Embryonic facial prominence (tissue), 1 donor: ENCODE measurements around the gene RERG.
"Not testable (repeated sequence)": the region's sequence is repeated elsewhere in the genome, so short reads cannot be mapped to it uniquely, and the experiment has no call there.

Experiments
- DNase-seq: peaks from one replicate; pipeline ENCODE4 v3.0.0-alpha.2; 2016; ENCODE audit errors: extremely low spot score

The RERG gene, protein sequence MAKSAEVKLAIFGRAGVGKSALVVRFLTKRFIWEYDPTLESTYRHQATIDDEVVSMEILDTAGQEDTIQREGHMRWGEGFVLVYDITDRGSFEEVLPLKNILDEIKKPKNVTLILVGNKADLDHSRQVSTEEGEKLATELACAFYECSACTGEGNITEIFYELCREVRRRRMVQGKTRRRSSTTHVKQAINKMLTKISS

DNA sequence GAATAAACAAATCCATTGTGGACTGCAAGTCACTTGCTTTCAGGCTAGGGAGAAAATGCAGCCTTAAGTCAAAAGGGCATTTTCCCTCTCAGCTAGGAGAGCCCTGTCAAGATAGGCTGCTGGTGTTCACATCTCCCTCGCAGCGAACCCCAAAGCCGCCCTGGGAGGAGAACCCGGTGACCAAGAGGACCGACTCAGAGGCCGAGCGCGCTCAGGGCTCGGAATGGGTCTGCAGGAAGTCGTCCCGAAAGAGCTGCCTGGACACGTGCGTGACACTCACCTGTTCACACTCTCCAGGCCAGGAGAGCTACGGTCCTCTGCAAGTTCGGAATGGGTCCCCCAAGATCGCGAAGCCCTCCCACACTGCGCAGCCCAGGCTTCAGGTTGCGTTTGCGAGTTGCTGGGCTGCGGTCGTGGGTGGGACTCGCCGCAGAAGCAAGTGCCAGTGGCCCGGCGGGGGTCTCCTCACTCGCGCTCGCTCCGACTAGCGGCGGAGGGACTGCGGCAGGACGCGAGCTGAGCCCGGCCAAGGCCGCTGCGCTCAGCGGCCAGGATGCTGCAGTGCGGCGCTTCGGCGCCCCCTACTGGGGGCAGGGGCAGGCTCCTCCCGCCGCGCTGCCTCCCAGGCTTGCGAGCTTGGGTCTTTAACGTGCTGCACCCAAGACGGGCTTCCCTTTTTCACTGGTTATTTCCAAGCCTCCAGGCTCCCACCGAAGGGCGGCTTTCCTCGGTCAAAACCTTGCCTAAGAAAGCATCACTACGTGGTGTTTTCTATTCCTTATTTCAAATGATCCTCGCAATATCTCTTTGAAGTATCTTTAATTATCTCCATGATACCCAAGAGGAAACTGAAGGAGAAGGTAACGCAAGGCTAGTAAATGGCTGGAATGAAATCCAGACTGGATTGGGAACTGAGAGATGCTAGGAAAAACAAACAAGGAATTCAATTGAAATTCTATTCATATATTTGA lies at the start of gene RERG:
TSS of gene RERG (minus strand) at position 503 of the 971 bp plus-strand sequence. CDS start 3,928 bp downstream, outside the sequence.
- peak; percentile 48 for DNase-seq

DNA sequence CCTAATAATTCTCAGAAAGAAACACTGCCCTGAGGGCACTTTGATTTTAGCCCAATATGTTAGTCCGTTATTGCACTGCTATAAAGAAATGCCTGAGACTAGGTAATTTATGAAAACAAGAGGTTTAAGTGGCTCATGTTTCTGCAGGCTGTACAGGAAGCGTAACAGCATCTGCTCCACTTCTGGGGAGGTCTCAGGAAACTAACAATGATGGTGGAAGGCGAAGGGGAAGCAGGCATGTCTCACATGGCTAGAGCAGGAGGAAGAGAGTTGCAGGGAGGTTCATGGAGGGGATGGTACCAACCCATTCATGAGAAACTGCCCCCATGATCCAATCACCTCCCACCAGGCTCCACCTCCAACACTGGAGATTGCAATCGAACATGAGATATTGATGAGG lies 49.4 kb upstream of the RERG start:
- no peak for DNase-seq

DNA sequence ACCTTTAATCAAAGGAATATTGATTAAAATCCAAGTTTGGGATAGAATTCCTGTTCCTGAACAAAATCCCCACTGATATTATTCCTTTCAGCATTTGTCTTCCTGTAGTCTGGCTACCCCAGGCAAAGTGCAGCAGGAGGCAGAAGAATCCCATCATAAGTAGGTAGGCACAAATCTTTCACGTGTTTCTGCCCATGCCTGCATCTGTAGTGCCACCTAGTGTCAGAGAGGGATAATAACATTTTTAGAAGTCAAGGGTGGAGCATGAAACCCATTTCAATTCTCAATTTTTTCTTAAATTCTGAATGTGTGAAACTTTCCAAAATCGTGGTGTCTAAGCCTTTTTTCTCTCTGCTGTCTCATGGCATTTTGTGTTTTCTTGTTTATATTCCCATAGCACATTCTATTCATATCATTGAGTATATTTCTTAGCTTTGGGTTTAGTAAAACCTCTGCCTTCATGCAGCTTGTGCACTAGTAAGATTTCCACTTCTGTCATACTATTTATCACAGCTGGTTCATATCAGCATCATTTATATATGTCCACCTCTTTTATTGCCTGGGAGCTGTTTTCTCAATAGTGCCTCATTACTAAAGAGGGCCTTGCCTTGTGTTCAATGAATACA lies 47.8 kb upstream of the RERG start:
- peak; percentile 76 for DNase-seq

DNA sequence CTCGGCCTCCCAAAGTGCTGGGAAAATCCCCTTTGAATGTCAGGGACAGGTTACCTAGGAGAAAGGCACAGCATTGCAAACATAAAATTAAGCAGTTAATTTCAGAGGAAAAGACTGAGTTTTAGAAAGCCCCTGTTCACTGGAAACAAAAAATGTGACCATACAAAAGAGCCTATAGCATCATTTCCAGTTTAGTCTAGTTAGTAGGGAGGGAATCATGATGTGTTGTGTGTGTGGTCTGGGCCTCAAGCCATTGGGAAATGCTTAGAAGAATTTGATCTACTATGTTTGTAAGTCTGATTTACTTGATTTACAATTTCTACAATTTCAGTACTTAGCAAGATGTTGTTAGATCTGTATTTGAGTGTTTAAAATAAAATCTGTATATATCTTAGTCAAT lies 47.1 kb upstream of the RERG start:
- no peak for DNase-seq

DNA sequence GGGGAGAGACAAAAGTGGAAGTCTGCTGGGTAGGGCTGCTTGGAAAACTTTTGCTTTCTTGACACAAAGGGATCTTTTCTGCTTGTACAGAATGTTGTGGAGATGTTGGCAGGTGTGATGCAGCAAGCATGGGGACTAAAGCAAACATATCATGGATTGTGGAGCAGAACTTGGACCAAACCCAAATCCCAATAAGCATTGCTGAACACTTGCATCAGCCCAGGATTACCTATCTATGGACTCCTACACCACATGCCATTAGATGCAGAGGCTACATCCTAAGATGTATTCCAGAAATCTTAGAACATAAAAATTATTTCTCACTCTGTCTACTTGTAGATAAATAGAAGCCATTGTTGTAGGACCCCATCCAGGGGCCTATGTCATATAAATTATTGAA lies 44.7 kb upstream of the RERG start:
- no peak for DNase-seq

DNA sequence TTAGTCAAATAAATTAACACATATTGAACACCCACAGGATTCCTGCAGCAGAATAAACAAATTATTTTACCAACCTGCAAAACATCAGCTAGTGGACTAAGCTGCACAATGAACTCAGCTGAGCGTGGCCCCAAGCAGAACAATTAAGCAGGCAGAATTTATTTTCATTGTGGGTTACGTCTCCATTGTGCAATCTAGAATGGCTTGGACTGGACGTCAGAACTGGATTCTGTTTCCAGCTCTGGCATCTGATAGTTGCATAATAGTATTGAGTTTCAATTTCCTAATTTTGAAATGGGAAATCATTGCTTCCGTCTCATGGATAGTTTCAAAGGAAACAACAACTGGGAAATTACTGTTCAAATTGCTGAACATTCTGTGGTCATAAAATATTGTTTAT lies 35.5 kb upstream of the RERG start:
- DNase-seq: no peak

DNA sequence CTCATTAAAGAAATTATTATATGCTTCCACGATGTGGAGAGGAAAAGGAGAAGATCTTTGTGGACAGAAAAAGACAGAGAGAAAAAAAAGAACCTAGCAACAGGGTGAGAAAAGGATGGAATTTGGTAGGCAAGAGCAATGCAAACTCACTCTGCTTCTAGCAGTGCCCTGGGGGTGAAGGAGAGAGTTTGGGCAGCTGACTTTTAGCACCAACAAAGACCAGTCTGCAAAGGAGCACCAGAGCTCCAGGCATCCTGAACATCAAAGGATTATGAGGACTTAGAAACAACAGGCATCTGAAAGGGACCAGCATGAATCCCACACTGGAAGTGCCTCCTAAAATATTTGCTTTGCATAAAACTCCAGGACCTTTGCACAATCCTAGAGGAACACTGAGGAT lies 32.8 kb upstream of the RERG start:
- no peak for DNase-seq

DNA sequence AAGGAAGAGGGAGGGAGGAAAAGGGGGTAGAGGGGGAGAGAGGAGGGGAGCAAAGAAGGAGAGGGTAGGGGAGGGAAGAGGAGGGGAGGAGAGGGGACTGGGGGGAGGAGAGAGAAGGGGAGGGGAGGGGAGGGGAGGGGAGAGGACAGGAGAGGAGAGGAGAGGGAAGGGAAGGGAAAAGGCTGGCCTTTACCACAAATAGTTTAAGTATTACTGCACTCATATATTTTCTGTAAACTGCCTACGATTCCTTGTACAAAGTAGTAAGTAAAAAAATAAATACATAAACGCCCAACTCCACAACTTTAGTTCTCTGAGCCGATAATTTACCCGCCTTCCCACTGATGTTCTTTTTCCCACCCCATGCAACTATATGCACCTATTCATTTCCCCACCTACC lies 23.7 kb upstream of the RERG start:
- no peak for DNase-seq

DNA sequence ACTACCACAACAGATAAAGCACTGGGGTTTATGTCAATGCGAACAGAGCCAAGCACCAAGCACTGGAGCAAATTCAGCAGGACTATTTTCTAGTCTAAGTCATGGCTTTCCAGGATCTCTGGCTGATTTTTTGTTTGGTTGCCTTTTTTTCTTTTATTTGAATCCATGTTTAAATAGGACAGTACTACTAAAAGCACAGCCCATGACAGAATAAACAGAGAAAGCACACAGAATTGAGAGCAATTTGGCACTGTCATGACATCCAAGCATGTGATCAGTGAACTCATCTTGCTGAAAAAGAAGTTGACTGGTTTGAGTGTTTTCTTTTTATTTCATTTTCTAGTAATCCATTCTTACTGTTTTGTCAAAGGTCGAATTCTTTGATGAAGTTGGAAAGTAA lies 23.1 kb upstream of the RERG start:
- no peak for DNase-seq

DNA sequence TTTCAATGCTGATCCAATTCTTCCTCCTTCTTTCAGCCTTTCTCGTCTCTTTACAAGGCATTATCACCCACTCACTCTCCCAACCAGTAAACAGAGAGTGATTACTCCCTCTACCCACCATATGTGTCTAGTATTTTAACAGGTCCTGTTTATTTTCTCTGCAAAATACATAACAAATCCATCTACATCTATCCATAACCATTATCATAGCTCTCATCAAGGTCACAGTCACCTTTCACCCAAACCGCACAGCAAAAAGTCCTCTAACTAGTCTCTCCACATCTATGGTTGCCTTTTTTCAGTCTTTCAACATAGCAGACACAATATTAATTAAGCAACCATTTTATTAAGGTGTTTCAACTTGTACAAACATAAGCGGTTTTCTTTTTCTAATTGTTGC lies 21.9 kb upstream of the RERG start:
- DNase-seq: no peak

DNA sequence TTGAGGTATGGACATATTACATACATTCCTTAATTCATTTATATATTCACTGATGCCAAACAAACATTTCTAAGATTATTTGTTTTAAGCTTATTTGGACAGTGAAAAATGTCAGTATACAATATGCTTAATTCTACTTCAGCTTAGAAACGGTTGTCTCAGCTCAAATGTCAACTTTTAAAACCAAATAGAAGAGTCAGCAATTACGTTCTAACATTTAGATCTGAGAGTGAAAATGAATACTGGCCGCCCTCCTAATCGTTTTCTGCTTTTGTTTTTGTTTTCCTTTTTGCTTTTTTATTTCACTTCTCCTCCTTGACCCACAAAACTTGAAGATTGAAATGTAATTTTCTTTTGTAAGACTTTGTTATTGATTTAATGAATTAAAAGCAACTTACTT lies 19.7 kb upstream of the RERG start:
- no peak for DNase-seq

DNA sequence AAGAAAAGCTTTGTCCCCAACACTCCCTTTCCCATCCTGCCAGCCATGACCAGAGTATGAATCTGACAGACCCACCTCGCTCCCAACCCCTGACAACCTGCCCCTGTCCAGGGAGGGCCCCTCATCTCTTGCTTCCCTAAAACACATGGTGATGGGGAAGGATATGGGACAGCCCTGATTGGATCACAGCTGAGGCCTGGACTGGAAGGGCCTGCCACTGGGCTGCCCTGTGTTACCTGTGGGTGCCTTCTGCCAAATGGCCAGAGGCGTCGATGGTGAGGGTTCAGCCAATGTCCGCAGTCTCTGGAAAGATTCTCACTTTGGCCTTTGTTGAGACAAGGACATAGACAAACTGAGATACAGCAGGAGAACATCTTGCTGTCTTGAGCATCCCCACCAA lies 13.3 kb upstream of the RERG start:
- DNase-seq: no peak

DNA sequence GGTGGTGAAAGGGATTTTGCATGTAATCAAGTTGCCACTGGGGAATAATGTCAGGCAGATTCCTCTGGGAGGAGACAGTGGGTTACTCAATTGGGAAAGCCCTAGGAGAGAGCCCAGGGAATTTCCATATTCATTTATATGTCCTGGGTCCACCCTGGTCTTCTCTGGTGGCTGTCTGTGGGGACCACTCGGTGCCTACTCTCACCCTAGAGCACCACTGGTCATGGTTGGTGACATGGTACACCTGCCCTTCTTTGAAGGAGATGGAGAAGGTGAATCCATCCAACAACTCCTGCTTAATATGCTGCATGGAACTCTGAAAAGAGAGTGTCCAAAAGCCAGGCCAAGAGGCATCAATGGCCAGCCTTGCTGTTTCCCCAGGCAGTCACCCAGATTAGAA lies 12.8 kb upstream of the RERG start:
- no peak for DNase-seq

DNA sequence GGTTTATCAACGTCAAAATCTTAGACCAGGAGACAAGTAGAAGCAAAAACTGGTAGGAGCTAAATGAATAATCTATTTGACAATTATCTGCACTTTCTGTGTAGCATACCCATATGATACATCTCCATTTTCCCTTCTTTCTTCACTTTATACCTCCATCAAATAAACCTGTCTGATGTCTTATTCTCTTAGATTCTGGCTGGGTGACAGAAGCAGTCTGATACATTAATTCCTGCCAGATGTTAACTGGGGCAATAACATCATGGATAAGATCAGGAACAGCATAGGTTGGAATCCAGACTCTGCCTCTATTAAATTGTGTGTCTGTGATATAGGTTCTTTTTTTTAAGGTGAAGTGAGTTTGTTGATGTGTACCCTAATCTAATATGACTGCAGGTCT lies 11.7 kb upstream of the RERG start:
- DNase-seq: no peak

DNA sequence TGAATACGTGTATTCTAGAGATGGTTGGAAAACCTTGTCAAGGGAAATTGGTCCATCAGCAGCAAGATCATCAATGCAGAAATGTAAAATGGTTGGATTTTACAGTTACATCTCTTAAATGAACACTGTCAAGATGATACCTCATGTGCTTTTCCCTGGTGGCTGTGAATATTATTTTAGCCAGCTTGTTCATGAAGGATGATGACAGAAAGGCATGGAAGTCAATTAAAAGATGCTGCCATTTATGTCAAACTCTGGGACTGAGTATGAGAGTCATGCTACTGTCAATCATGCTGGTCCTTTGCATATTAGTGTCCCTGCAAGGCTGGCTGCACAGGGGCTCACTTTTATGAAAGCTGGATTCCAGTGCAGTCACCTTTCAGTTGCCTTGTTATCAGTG lies 10.3 kb upstream of the RERG start:
- no peak for DNase-seq

DNA sequence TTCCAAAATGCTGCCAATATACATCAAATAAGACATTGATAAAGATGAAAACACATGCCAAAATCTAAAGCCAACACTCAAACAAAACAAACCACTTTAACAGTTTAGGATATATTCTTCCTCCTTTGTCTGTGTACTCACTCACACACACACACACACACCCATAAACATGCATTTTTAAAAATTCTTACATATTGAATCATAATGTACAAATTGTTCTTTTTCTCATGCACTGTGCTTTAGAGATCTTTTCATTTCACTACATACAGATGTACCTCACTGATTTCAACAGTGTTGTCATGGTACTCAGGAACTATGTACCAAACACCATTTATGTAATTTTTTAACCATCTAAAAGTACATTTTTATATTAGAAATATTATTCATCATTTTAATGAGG lies 9.5 kb upstream of the RERG start:
- DNase-seq: no peak

DNA sequence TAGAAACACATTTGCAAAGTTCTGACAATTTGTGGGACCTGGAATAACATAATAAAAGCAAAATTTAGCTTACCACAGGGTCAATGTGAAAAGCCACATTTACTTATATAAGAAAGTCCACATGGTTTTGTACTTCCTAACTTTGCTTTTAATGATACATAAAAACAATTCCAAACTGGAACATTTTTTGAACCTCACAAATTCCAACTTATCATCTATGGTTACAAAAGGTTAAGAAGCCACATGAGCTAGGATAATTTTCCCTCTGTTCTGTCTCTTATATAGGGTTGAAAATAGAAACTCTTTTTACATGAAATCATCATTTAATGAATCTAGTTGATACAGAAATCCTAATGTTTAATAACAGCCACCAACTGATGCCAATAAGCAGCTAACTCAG lies 8.9 kb upstream of the RERG start:
- DNase-seq: no peak

DNA sequence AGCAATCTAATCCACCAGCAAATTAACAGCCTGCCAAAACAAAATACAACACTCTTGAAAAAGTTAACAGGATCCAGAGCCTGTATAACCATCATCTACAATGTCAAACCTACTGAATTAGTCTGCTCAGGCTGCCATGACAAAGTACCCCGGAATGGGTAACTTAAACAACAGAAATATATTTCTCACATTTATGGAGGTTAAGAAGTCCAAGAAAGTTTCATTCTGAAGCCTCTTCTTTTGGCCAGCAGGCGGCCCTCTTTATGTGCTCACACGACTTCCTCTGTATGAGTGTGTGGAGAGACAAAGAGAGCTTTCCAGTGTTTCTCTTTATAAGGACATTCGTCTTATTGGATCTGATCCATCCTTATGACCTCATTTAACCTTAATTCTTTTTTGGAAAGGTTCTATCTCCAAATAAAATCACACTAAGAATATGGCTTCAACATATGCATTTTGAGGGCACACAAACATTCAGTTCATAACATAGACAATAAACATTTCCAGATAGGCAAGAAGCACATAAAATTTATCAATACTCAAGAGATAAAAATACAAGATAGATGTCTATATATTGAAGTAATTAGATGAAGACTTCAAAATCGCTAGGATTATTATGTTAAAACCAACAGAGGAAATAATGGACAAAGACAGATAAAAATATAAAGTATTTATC lies 5.9 kb upstream of the RERG start:
- DNase-seq: no peak

DNA sequence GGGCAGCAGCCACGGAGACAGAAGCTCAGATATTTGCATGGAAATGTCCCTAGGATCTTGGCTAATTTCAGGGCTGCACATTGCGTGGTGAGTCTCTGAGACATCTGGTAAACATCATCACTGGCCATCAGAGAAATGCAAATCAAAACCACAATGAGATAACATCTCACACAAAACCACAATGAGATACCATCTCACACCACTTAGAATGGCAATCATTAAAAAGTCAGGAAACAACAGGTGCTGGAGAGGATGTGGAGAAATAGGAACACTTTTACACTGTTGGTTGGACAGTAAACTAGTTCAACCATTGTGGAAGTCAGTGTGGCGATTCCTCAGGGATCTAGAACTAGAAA lies 4.6 kb upstream of the RERG start:
- not testable (repeated sequence) for DNase-seq

DNA sequence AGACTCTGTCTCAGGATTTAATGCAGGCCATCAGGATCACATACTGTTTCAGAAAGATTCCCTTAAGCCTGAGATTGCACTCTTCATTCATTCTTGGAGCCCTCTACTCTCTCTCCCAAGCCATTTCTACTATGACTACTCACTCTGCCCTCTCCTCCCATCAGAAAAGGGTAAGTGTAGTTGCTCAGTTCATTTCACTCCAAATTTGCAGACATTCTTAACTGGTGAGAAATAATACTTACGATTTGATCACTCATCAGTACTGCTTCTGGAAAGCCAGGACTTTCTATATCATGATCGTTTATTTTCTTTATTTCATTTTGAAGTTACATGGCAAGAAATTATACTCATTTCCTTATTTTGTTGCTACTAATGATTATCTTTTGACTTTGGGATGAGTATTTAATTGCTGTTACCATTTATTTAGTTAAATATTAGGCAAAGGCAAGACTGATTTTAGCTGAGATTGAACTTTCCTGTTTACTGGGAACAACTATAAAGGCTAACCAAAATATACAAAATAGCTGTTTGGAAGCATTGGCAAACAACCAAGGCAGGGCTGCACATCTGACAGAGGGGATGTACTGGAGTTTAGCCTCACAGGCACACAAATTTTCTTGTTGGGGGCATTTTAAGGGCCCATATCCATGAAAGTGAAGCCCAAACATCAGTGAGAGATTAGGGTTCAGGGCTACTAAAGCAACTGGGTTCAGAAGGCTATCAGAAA lies 4.1 kb upstream of the RERG start:
- no peak for DNase-seq

DNA sequence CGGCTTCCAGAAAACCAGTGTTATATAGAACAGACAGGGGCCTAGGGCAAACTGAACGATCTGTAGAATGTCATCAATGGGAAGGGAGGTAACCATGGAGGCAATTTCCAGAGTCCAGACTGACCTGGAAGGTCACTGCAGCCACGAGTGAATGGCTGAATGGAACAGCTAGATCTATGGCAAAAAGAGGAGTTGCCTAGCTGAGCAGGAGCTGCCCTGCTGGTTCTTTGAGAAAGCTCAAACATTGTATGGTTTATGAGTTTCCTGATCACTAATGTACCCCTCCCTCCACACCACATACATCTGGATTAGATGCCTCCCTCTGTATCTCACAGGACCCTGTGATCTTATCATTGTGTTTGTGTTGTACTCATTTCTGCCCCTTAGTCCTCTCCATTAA lies 1.0 kb upstream of the RERG start:
- DNase-seq: no peak

DNA sequence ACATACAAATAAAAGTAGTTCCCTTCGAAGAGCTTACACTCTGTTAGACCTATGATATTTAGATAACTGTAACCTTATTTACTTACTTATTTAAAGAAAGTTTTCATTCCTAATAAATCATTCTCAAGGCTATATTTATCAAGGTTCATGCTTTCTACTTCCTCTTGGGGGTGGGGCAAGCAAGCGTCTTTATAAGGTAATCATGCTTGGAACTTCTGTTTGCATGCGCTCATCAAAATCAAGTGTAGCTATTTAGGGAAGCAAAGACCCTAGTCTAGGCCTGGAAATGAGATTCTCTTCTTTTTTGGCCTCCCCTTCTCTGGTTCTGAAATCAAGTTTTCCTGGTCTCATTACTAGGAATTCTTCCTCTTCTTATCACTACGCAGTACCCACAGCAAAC lies 766 bp downstream of the RERG start:
- DNase-seq: no peak
